ENCODE data around the gene IGSF11. TPM values are rescaled to one million over a fixed set of nuclear protein-coding genes. Genes with fewer than 3 reads are reported as not detected.
A peak's percentile ranks its signal among the peaks of the same experiment; 100 is the strongest.

Gene IGSF11
- total and polyA plus RNA-seq, 9 of the 15 experiments (the other 6 are each of a cell fraction or from before 2014, with no cell fraction given) = 1.2 to 2.8 (median 1.7) TPM

DNA sequence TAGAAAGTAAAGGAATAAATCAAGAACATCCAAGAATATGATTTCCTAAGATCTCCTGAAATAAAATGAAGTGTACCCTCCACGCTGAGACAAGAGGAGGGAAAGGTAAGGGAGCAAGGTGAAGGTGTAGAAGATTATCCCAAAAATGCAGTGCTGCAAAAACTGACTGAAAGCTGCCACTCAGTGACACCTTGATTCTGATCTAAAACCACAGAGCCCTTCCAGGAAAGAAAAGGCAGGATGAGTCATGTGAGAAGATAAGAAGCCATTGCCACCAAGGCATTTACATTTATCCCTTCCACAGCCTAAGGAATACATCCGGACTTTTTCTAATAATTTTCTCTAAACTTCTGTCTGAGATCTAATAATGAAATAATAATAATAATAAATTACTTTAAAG lies 49.9 kb downstream of the IGSF11 start (continued):
- TF ChIP-seq, protein P1, sequence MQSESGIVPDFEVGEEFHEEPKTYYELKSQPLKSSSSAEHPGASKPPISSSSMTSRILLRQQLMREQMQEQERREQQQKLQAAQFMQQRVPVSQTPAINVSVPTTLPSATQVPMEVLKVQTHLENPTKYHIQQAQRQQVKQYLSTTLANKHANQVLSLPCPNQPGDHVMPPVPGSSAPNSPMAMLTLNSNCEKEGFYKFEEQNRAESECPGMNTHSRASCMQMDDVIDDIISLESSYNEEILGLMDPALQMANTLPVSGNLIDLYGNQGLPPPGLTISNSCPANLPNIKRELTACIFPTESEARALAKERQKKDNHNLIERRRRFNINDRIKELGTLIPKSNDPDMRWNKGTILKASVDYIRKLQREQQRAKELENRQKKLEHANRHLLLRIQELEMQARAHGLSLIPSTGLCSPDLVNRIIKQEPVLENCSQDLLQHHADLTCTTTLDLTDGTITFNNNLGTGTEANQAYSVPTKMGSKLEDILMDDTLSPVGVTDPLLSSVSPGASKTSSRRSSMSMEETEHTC (IDR thresholded peaks at IDR 0.05) = no peak
- TF ChIP-seq ZC3H8 (IDR thresholded peaks at IDR 0.05) = no peak
- no peak for TF ChIP-seq RBM39 (optimal IDR thresholded peaks at IDR 0.05; ENCODE audit: low read depth, low read length)
- TF ChIP-seq CAMTA2 (CRISPR knock-in tag; conservative IDR thresholded peaks at IDR 0.05) = no peak
- peak; percentile 55 for TF ChIP-seq C11orf30 (IDR thresholded peaks at IDR 0.05; ENCODE audit: low read depth)
- TF ChIP-seq FOSL1 (tag; conservative IDR thresholded peaks at IDR 0.05) = peak; percentile 95
- TF ChIP-seq, protein P2, sequence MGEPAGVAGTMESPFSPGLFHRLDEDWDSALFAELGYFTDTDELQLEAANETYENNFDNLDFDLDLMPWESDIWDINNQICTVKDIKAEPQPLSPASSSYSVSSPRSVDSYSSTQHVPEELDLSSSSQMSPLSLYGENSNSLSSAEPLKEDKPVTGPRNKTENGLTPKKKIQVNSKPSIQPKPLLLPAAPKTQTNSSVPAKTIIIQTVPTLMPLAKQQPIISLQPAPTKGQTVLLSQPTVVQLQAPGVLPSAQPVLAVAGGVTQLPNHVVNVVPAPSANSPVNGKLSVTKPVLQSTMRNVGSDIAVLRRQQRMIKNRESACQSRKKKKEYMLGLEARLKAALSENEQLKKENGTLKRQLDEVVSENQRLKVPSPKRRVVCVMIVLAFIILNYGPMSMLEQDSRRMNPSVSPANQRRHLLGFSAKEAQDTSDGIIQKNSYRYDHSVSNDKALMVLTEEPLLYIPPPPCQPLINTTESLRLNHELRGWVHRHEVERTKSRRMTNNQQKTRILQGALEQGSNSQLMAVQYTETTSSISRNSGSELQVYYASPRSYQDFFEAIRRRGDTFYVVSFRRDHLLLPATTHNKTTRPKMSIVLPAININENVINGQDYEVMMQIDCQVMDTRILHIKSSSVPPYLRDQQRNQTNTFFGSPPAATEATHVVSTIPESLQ (CRISPR knock-in tag; IDR thresholded peaks at IDR 0.05) = no peak
- peak; percentile 97 for TF ChIP-seq JUND (IDR thresholded peaks at IDR 0.05; ENCODE audit: borderline replicate concordance, low read depth, low read length)
- TF ChIP-seq JUND (tag; IDR thresholded peaks at IDR 0.05; ENCODE audit: borderline replicate concordance, low read depth, low read length) = peak; percentile 96
- TF ChIP-seq HDAC8 (tag; IDR thresholded peaks at IDR 0.05) = no peak
- TF ChIP-seq, protein P3, sequence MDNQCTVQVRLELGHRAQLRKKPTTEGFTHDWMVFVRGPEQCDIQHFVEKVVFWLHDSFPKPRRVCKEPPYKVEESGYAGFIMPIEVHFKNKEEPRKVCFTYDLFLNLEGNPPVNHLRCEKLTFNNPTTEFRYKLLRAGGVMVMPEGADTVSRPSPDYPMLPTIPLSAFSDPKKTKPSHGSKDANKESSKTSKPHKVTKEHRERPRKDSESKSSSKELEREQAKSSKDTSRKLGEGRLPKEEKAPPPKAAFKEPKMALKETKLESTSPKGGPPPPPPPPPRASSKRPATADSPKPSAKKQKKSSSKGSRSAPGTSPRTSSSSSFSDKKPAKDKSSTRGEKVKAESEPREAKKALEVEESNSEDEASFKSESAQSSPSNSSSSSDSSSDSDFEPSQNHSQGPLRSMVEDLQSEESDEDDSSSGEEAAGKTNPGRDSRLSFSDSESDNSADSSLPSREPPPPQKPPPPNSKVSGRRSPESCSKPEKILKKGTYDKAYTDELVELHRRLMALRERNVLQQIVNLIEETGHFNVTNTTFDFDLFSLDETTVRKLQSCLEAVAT (IDR thresholded peaks at IDR 0.05) = peak in 1 of 2 experiments; percentile 57; a peak in 1 of 4 replicates
- no peak for TF ChIP-seq MCM3 (IDR thresholded peaks at IDR 0.05)
- TF ChIP-seq HNRNPK (IDR thresholded peaks at IDR 0.05; ENCODE audit: low read depth, low read length, poor library complexity, severe bottlenecking) = no peak
- TF ChIP-seq, protein P4, sequence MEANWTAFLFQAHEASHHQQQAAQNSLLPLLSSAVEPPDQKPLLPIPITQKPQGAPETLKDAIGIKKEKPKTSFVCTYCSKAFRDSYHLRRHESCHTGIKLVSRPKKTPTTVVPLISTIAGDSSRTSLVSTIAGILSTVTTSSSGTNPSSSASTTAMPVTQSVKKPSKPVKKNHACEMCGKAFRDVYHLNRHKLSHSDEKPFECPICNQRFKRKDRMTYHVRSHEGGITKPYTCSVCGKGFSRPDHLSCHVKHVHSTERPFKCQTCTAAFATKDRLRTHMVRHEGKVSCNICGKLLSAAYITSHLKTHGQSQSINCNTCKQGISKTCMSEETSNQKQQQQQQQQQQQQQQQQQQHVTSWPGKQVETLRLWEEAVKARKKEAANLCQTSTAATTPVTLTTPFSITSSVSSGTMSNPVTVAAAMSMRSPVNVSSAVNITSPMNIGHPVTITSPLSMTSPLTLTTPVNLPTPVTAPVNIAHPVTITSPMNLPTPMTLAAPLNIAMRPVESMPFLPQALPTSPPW (CRISPR knock-in tag; IDR thresholded peaks at IDR 0.05) = no peak
- TF ChIP-seq NEUROD1 (IDR thresholded peaks at IDR 0.05; ENCODE audit: borderline replicate concordance, low read depth, low read length, partially characterized antibody) = peak; percentile 42
- TF ChIP-seq KLF16 (IDR thresholded peaks at IDR 0.05) = no peak
- TF ChIP-seq, protein P5, sequence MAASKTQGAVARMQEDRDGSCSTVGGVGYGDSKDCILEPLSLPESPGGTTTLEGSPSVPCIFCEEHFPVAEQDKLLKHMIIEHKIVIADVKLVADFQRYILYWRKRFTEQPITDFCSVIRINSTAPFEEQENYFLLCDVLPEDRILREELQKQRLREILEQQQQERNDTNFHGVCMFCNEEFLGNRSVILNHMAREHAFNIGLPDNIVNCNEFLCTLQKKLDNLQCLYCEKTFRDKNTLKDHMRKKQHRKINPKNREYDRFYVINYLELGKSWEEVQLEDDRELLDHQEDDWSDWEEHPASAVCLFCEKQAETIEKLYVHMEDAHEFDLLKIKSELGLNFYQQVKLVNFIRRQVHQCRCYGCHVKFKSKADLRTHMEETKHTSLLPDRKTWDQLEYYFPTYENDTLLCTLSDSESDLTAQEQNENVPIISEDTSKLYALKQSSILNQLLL (CRISPR knock-in tag; IDR thresholded peaks at IDR 0.05; ENCODE audit: borderline replicate concordance) = no peak
- peak; percentile 42; the same call in 1 of the 2 replicates for TF ChIP-seq CTBP1 (IDR thresholded peaks at IDR 0.05; ENCODE audit: borderline replicate concordance)
- TF ChIP-seq MEIS2 (IDR thresholded peaks at IDR 0.05; ENCODE audit: partially characterized antibody) = peak; percentile 96
- peak in 1 of 2 experiments; percentile 78; a peak in 2 of 4 replicates for TF ChIP-seq RCOR1 (IDR thresholded peaks at IDR 0.05; ENCODE audit: borderline replicate concordance in 1 of 2, low read depth in 2 of 2, low read length in 2 of 2)
- TF ChIP-seq SMARCE1 (IDR thresholded peaks at IDR 0.05) = peak; percentile 93
